NCI-H2171 treated with DMSO at 0.1 percent for 48 hours (cell line): Measurements from ENCODE around the gene MGAT5B.
"Not testable (repeated sequence)": the region's sequence is repeated elsewhere in the genome, so short reads cannot be mapped to it uniquely, and the experiment has no call there.

Experiments
- DNase-seq: peaks from one replicate; lab custom pipeline; 2025; lab: John Stamatoyannopoulos, UW

MGAT5B gene

DNA sequence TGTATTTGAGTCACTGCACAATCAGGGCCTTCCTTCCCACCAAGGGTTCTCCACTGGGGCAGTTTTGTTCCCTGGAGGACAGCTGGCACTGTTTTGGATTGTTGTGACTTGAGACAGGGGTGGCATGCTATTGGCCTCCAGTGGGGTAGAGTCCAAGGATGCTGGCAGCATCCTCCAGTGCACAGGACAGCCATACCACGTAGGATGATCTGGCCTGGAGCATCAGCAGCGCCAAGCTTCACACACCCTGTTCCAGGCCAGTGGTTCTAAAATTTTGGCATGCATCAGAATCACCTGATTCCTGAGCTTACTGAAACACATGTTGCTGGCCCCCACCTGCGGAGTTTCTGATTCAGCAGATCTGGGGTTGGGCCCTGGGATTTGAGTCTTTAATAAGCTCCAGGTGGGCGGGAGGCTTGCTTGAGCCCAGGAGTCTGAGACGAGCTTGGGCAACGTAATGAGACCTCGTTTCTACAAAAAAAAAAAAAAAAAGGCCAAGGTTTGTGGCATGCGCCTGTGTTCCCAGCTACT is 83.2 kb downstream of the MGAT5B start:
- DNase-seq, result peak; percentile 90

GRCh38 chr17:76952402-76952801 is 84.2 kb downstream of the MGAT5B start:
- DNase-seq, result no peak

GRCh38 chr17:76953066-76953465 is 84.9 kb downstream of the MGAT5B start:
- DNase-seq, result no peak

GRCh38 chr17:76953946-76954345 is 85.7 kb downstream of the MGAT5B start:
- peak; percentile 47 for DNase-seq

- DNase-seq, result no peak
These were observed 87.0 kb downstream of the MGAT5B start for GRCh38 chr17:76955191-76955590.

- no peak for DNase-seq
These were observed 88.8 kb downstream of the MGAT5B start for GRCh38 chr17:76956846-76957540.

DNA sequence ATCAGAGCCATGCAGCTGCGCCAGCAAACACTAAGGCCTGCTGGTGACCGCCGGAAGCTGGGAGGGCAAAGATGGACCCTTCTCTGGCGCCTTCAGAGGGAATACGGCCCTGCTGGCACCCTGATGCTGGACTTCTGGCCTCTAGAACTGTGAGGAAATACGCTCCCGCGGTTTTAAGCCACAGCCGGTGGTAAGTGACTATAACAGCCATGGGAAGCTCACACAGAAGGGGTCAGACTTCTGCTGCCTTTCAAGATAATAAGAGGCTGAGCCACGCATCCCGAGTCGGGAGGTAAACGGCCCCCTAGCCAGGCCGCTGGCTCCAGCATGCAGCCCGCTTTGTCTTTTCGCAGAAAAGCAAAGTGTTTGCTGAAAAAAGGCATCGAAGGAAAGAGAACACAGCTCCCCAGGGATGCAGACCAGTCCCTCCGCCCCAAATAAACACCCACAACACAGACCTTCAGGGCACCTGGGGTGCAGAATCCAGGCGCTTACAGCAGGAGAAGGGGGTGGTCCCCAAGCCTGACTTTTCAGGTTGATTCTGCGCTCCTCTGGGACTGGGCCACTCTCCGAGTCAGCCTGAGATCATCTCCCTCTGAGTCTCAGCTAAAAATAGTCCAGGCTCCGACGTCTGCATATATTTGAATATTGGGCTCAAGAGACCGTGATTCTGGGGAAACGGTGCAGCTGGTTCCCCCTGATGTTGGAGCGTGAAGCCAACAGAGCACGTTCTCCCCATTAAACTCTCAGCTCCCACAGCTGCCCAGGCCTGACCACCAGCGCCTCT is 89.7 kb downstream of the MGAT5B start:
- DNase-seq, result no peak

- no peak for DNase-seq
These were observed 90.8 kb downstream of the MGAT5B start for GRCh38 chr17:76958974-76959373.

DNA sequence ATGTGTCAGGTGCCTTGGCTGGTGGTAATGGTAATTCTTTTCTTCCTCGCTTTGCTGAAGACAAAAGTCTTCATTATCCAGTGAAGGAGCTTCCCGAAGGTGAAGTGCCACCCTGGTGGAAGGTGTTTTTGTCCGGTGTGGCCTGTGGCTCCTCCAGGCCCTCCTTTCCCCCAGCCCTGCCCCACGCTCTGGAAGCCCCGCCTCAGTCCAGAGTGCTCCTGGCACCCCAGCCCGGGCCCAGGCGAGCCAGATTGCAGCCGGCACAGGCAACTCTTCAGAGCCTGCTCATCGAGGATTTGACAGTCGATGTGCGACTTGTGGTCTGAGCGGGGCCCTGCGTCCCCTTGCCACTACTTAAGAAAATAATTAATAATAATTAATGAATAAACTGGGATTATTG is 93.7 kb downstream of the MGAT5B start:
- no peak for DNase-seq

- no peak for DNase-seq
These were observed 94.7 kb downstream of the MGAT5B start for GRCh38 chr17:76962858-76963257.

GRCh38 chr17:76966016-76966415 is 97.8 kb downstream of the MGAT5B start:
- no peak for DNase-seq

GRCh38 chr17:76966486-76967181 is 98.4 kb downstream of the MGAT5B start:
- DNase-seq, result no peak

- no peak for DNase-seq
These were observed 99.6 kb downstream of the MGAT5B start for GRCh38 chr17:76967762-76968161.

DNA sequence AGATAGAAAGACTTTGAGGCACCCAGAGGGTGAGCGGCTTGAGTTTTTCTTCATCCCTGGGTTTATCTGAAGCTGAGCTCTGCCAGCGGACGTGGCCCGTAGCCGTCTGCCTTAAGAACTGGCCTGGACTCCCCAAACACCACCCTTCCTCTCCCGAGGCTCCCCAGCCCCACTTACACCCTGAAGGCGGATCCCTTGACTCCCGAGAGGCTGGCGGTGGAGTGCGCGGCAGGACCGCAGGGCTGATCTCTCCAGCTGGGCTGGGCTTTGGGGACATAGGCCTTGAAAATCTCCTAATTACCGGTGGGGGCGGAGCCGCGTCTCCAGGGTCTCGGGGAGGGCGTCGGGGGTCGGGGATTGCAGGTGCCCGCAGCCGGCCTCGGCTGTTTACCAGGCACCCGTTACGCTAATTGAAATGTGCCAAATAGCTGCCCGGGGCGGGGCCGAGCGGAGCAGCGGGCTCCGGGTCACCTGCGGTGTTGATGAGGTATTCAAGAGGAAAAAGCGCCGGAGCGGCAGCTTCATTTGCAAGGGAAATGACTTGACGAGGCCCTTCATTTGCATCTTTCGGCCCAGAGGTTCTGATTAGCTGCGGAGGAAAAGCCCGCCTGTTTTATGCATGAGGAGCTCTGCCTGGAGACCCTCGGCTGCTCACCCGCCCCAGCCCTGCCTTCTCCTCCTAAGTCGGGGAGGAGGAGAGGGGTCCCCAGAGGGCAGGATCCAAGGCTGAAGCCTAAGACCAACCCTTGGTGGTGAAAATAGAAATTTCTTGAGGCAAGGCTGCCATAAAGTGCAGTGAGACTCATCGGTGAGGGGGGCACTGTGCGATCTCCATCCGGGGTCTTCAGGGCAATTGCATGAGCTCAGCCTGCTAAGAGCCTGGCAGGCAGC is 100.7 kb downstream of the MGAT5B start:
- peak; percentile 93 for DNase-seq

GRCh38 chr17:76969598-76970172 is 101.5 kb downstream of the MGAT5B start:
- no peak for DNase-seq

GRCh38 chr17:76970228-76970627 is 102.0 kb downstream of the MGAT5B start:
- DNase-seq, result not testable (repeated sequence)

DNA sequence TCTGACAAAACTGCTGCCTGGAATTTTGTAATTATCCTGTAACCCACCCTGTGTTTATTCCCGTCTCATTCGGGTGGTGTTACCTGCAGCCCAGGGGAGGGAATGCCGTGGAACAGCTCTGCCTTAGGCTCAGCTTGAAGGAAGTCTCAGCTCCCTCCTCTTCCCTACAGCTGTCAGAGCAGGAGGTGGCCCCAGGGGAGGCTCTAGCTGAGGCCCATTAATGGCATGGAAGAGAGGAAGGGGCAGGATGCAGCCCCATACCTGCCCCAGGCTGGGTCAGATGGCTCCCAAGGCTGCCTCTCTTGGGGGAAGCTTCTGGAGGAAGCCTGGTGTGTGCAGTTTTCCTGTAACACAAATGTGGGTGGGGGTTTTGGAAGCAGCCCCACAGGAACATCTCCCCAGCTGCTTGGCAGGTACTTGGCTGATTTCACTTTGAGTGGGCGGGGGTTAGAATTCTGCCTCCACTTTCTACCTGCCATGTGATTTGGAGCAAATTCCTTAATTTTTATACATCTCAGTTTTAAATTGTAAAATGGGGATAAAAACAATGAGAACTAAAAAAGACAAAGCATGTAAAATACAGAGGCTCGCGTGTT is 103.9 kb downstream of the MGAT5B start:
- peak; percentile 55 for DNase-seq

DNA sequence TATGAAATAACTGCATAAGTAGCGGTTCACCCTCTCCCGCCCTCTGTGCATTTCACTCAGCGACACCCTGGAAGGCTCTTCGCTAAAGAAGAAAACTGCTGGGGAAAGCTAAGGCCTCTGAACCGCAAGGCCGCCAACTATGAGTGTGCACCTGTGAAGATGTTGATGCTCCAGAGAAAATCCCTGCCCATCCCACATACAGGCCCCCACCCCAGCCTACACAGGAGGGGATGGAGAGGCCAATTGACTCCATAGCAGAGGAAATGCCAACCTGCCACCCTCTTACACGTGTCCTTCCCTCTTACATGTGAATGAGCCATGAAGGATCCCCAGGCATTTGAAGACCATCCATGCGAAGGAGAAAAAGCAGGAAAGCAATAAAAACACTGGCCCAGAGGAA is 104.8 kb downstream of the MGAT5B start:
- DNase-seq, result no peak

GRCh38 chr17:76974721-76975120 is 106.5 kb downstream of the MGAT5B start:
- DNase-seq, result no peak

- DNase-seq, result not testable (repeated sequence)
These were observed 109.8 kb downstream of the MGAT5B start for GRCh38 chr17:76978050-76978449.
